K562 (cell line): ENCODE results near the gene DAD1. TPM values are rescaled to one million over a fixed set of nuclear protein-coding genes. Genes with fewer than 3 reads are reported as not detected.

Source experiments
- ARID1B ChIP-seq: fragments of 450-650 bp; IDR thresholded peaks from 2 replicates; pipeline ENCODE4 v1.6.1; 2016; ENCODE audit warnings: antibody characterized with exemption, mild to moderate bottlenecking, inconsistent platforms
- ATF7 ChIP-seq: fragments of 450-650 bp; IDR thresholded peaks from 2 replicates; pipeline ENCODE4 v1.7.1; 2014; ENCODE audit warnings: mild to moderate bottlenecking, moderate library complexity
- BMI1 ChIP-seq: fragments of 150-350 bp; IDR thresholded peaks from 2 replicates; pipeline ENCODE4 v1.6.1; 2014; ENCODE audit warnings: low read length
- CREBBP ChIP-seq: IDR thresholded peaks from one replicate; pipeline ENCODE4 v1.6.1; 2012; ENCODE audit warnings: low read depth, mild to moderate bottlenecking, control low read depth, inconsistent platforms, low read length
- ELF1 ChIP-seq: fragments of 200-800 bp; sonication (Bioruptor generic); IDR thresholded peaks from 2 replicates; pipeline ENCODE4 v1.6.1; 2016; ENCODE audit warnings: missing genetic modification characterization, missing compliant biosample characterization
- GABPA ChIP-seq: fragments of 200-800 bp; sonication (Bioruptor generic); conservative IDR thresholded peaks from 2 replicates; pipeline ENCODE4 v1.6.1; 2016; ENCODE audit warnings: low read depth, missing genetic modification characterization, missing compliant biosample characterization
- GTF2A2 ChIP-seq: IDR thresholded peaks from 2 replicates; pipeline ENCODE4 v1.6.1; 2016; ENCODE audit warnings: mild to moderate bottlenecking, missing genetic modification characterization, missing compliant biosample characterization
- JUN ChIP-seq, 2 experiments: sonication (generic) in 1 of 2; formaldehyde crosslinking in 1 of 2; IDR thresholded peaks; 2 replicates each; pipeline versions ENCODE4 v1.6.1 to v1.8.0; 2012 to 2022; ENCODE audit warnings: borderline replicate concordance in 2 of 2, mild to moderate bottlenecking in 2 of 2, improper control_type of control experiment in 1 of 2, low read depth in 1 of 2, low read length in 1 of 2, missing genetic modification reagents in 1 of 2
- KDM5B ChIP-seq: fragments of 200-600 bp; sonication (generic); IDR thresholded peaks from 2 replicates; pipeline ENCODE4 v1.6.1; 2012; ENCODE audit warnings: low read depth, mild to moderate bottlenecking, moderate library complexity, low read length, control low read depth, inconsistent platforms; ENCODE audit not compliant: insufficient replicate concordance
- MBD2 ChIP-seq: sonication (generic); IDR thresholded peaks from 2 replicates; pipeline ENCODE4 v1.6.1; 2016; ENCODE audit warnings: low read depth, borderline replicate concordance
- MCM2 ChIP-seq: fragments of 450-650 bp; IDR thresholded peaks from 2 replicates; pipeline ENCODE4 v1.6.1; 2017; ENCODE audit warnings: low read depth, mild to moderate bottlenecking
- NCOA1 ChIP-seq: fragments of 450-650 bp; IDR thresholded peaks from 2 replicates; pipeline ENCODE4 v1.6.1; 2016; ENCODE audit warnings: low read depth
- NUFIP1 ChIP-seq: fragments of 450-650 bp; IDR thresholded peaks from 2 replicates; pipeline ENCODE4 v1.6.1; 2018; ENCODE audit not compliant: partially characterized antibody
- SOX6 ChIP-seq: fragments of 450-650 bp; IDR thresholded peaks from 2 replicates; pipeline ENCODE4 v1.6.1; 2014; ENCODE audit warnings: mild to moderate bottlenecking
- STAG1 ChIP-seq: sonication (generic); formaldehyde crosslinking; IDR thresholded peaks from 2 replicates; pipeline ENCODE4 v1.5.0; 2020; ENCODE audit warnings: missing genetic modification reagents, borderline replicate concordance
- XRCC3 ChIP-seq: fragments of 450-650 bp; IDR thresholded peaks from 2 replicates; pipeline ENCODE4 v1.6.1; 2017; ENCODE audit warnings: mild to moderate bottlenecking, moderate library complexity
- ZKSCAN3 ChIP-seq: fragments of 250-450 bp; sonication (Bioruptor Pico); IDR thresholded peaks from 2 replicates; pipeline ENCODE4 v1.4.0; 2020
- ZNF217 ChIP-seq: sonication (generic); formaldehyde crosslinking; IDR thresholded peaks from 2 replicates; pipeline ENCODE4 v1.8.0; 2022; ENCODE audit warnings: mild to moderate bottlenecking, missing genetic modification reagents
- ZNF644 ChIP-seq: fragments of 200-800 bp; sonication (Bioruptor generic); IDR thresholded peaks from 2 replicates; pipeline ENCODE4 v1.6.1; 2016; ENCODE audit warnings: low read depth, missing genetic modification characterization, missing compliant biosample characterization
- polyA plus RNA-seq, 8 experiments: library from polyadenylated mRNA; depleted of rRNA in 4 of 8; stranded (reverse) in 5 of 8; unstranded in 3 of 8; fragments of >200 nt; fragmentation: Nextera tagmentation in 2 of 8; fragmentation: Illumina TruSeq in 1 of 8; extraction: Ambion mirVana in 2 of 8; extraction: Trizol in 1 of 8; gene quantifications; 2 replicates each; pipeline versions ENCODE4 v1.2.1 to v1.2.3, GENCODE V29; 2011 to 2014; ENCODE audit warnings: inconsistent platforms in 1 of 8, missing spikeins in 1 of 8
- total RNA-seq, 7 experiments: library from RNA; depleted of rRNA in 6 of 7; stranded (reverse); fragments of >200 nt in 6 of 7; fragmentation: Illumina TruSeq in 2 of 7; extraction: Trizol in 2 of 7; gene quantifications; 2 replicates each; pipeline versions ENCODE4 v1.2.1 to v1.2.3, GENCODE V29; 2011 to 2021; ENCODE audit warnings: low replicate concordance in 1 of 7
- TF ChIP-seq, protein P1 (sequence below), 2 experiments: fragments of 450-650 bp; conservative IDR thresholded peaks; 2 replicates each; pipeline ENCODE4 v1.6.1; 2017; ENCODE audit warnings: mild to moderate bottlenecking in 2 of 2, moderate library complexity in 2 of 2
- TF ChIP-seq, protein P2 (sequence below), 2 experiments: fragments of 450-650 bp; IDR thresholded peaks; 2 replicates each; pipeline ENCODE4 v1.6.1; 2016; ENCODE audit warnings: mild to moderate bottlenecking in 2 of 2, borderline replicate concordance in 1 of 2, low read depth in 1 of 2, moderate library complexity in 1 of 2

DAD1 gene
- total and polyA plus RNA-seq, 9 of the 15 experiments (the other 6 are each of a cell fraction or from before 2014, with no cell fraction given) = 104 to 617 (median 222) TPM

GRCh38 chr14:22536853-22537338 is 52.1 kb downstream of the DAD1 start (continued):
- TF ChIP-seq, protein P1, sequence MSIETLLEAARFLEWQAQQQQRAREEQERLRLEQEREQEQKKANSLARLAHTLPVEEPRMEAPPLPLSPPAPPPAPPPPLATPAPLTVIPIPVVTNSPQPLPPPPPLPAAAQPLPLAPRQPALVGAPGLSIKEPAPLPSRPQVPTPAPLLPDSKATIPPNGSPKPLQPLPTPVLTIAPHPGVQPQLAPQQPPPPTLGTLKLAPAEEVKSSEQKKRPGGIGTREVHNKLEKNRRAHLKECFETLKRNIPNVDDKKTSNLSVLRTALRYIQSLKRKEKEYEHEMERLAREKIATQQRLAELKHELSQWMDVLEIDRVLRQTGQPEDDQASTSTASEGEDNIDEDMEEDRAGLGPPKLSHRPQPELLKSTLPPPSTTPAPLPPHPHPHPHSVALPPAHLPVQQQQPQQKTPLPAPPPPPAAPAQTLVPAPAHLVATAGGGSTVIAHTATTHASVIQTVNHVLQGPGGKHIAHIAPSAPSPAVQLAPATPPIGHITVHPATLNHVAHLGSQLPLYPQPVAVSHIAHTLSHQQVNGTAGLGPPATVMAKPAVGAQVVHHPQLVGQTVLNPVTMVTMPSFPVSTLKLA (conservative IDR thresholded peaks at IDR 0.05) = peak in 1 of 2 experiments; percentile 42; a peak in 1 of 4 replicates
- TF ChIP-seq ATF7 = peak; percentile 50; the same call in 1 of the 2 replicates
- TF ChIP-seq ZNF217 (CRISPR knock-in tag) = no peak
- TF ChIP-seq CREBBP = no peak
- TF ChIP-seq BMI1 = no peak
- no peak for TF ChIP-seq ZKSCAN3 (CRISPR knock-in tag)
- TF ChIP-seq, protein P2, sequence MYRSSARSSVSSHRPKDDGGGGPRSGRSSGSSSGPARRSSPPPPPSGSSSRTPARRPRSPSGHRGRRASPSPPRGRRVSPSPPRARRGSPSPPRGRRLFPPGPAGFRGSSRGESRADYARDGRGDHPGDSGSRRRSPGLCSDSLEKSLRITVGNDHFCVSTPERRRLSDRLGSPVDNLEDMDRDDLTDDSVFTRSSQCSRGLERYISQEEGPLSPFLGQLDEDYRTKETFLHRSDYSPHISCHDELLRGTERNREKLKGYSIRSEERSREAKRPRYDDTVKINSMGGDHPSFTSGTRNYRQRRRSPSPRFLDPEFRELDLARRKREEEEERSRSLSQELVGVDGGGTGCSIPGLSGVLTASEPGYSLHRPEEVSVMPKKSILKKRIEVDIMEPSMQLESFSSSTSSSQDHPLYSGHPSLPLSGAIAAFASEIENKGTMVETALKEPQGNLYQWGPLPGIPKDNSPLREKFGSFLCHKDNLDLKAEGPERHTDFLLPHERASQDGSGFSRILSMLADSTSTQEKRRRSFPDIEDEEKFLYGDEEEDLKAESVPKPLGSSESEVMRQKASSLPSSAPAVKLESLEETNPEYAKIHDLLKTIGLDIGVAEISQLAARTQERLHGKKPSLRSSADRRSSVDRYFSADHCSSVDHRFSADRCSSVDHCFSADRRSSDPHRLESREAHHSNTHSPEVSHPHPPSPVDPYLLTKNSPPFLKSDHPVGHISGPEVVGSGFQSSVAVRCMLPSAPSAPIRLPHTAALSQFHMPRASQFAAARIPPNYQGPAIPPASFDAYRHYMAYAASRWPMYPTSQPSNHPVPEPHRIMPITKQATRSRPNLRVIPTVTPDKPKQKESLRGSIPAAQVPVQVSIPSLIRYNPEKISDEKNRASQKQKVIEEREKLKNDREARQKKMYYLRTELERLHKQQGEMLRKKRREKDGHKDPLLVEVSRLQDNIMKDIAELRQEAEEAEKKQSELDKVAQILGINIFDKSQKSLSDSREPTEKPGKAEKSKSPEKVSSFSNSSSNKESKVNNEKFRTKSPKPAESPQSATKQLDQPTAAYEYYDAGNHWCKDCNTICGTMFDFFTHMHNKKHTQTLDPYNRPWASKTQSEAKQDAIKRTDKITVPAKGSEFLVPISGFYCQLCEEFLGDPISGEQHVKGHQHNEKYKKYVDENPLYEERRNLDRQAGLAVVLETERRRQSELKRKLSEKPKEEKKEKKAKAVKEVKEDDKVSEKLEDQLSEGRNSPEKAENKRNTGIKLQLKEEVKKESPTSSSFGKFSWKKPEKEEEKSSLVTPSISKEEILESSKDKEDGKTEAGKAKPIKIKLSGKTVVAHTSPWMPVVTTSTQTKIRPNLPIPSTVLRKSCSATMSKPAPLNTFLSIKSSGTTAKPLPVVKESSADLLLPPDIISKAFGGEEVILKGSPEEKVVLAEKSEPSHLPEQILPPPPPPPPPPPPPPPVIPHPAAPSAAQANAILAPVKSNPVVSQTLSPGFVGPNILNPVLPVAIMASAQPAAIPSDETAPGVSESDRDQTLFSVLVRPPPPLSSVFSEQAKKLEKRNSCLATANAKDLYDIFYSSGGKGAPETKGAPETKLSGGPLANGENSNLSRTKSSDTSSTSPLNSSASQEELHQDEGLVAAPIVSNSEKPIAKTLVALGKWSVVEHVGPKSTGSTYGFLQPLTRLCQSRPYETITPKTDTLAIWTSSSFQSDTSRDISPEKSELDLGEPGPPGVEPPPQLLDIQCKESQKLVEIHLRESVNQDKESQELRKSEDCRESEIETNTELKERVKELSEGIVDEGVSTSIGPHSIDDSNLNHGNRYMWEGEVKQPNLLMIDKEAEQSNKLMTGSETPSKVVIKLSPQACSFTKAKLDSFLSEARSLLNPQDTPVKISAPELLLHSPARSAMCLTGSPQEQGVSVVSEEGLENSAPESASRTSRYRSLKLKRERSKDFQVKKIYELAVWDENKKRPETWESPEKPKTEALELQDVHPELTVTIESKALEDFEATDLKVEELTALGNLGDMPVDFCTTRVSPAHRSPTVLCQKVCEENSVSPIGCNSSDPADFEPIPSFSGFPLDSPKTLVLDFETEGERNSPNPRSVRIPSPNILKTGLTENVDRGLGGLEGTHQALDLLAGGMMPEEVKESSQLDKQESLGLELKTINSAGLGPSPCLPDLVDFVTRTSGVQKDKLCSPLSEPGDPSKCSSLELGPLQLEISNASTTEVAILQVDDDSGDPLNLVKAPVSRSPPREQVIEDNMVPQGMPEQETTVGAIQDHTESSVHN (IDR thresholded peaks at IDR 0.05; ENCODE audit: borderline replicate concordance in 1 of 2, low read depth in 1 of 2) = 0 out of 4 replicates have a peak, but pooled peaks of 1 of the 2 experiments have one; percentile 55
- TF ChIP-seq XRCC3 = no peak
- TF ChIP-seq JUN (IDR thresholded peaks at IDR 0.05; ENCODE audit: borderline replicate concordance, low read depth, low read length) = peak; percentile 100
- TF ChIP-seq JUN (CRISPR knock-in tag; IDR thresholded peaks at IDR 0.05; ENCODE audit: borderline replicate concordance) = no peak
- no peak for TF ChIP-seq ELF1
- no peak for TF ChIP-seq MCM2
- TF ChIP-seq STAG1 (CRISPR knock-in tag) = no peak
- no peak for TF ChIP-seq ZNF644 (tag)
- no peak for TF ChIP-seq KDM5B
- no peak for TF ChIP-seq NCOA1
- peak; percentile 87 for TF ChIP-seq ARID1B
- no peak for TF ChIP-seq NUFIP1
- TF ChIP-seq MBD2 = peak; percentile 52; the same call in 1 of the 2 replicates
- TF ChIP-seq GTF2A2 (tag) = no peak
- TF ChIP-seq SOX6 = 0 out of 2 replicates have a peak, but pooled peaks have one; percentile 16
- TF ChIP-seq GABPA (tag) = no peak
